ENCODE data around the gene VASH2. TPM values are rescaled to one million over a fixed set of nuclear protein-coding genes. Genes with fewer than 3 reads are reported as not detected.
"Not testable (repeated sequence)": the region's sequence is repeated elsewhere in the genome, so short reads cannot be mapped to it uniquely, and the experiment has no call there.

Gene VASH2
- total RNA-seq = under 1 TPM; 0.23 to 0.44 TPM

GRCh38 chr1:212950243-212951125, at the start of gene VASH2:
TSS of gene VASH2 (plus strand) at chr1:212950541. CDS start at chr1:212951543, 1,002 bp downstream.
- CTCF ChIA-PET = interaction anchor here (1.2 kb wide), 1 partner anchor 731 kb away, joined by 3 read pairs; no protein-coding TSS in a partner anchor
- POLR2A ChIA-PET = no interaction called here

- POLR2A ChIA-PET = no interaction called here
- CTCF ChIA-PET = no interaction called here
Observed at GRCh38 chr1:212901290-212901689, 49.1 kb upstream of the VASH2 start.

- ChIA-PET POLR2A (no interaction called here), CTCF (no interaction called here)
Observed at GRCh38 chr1:212902054-212902453, 48.3 kb upstream of the VASH2 start.

- ChIA-PET CTCF (no interaction called here), POLR2A (no interaction called here)
Observed at GRCh38 chr1:212903664-212904063, 46.7 kb upstream of the VASH2 start.

GRCh38 chr1:212908071-212908470, 42.3 kb upstream of the VASH2 start:
- POLR2A ChIA-PET, CTCF ChIA-PET: not testable (repeated sequence)

GRCh38 chr1:212908971-212909370, 41.4 kb upstream of the VASH2 start:
- ChIA-PET POLR2A (no interaction called here), CTCF (interaction anchor here (0.6 kb wide), 1 partner anchor 159 kb away, joined by 3 read pairs; no protein-coding TSS in a partner anchor)

- POLR2A ChIA-PET = no interaction called here
- CTCF ChIA-PET = no interaction called here
Observed at GRCh38 chr1:212909652-212910063, 40.7 kb upstream of the VASH2 start.

- POLR2A ChIA-PET, CTCF ChIA-PET: not testable (repeated sequence)
Observed at GRCh38 chr1:212910213-212910612, 40.1 kb upstream of the VASH2 start.

- POLR2A ChIA-PET, CTCF ChIA-PET: not testable (repeated sequence)
Observed at GRCh38 chr1:212913638-212914037, 36.7 kb upstream of the VASH2 start.

- CTCF ChIA-PET, POLR2A ChIA-PET: not testable (repeated sequence)
Observed at GRCh38 chr1:212914110-212914509, 36.2 kb upstream of the VASH2 start.

- ChIA-PET CTCF (no interaction called here), POLR2A (no interaction called here)
Observed at GRCh38 chr1:212914789-212915188, 35.6 kb upstream of the VASH2 start.

GRCh38 chr1:212915245-212916091, 34.9 kb upstream of the VASH2 start:
- POLR2A ChIA-PET = no interaction called here
- CTCF ChIA-PET = no interaction called here

- CTCF ChIA-PET = interaction anchor here (0.8 kb wide), 1 partner anchor 135 kb away, joined by 4 read pairs; no protein-coding TSS in a partner anchor
Observed at GRCh38 chr1:212916481-212917133, 33.7 kb upstream of the VASH2 start.

GRCh38 chr1:212917134-212917485, 33.2 kb upstream of the VASH2 start:
- CTCF ChIA-PET = no interaction called here
- POLR2A ChIA-PET = no interaction called here

More at GRCh38 chr1:212916481-212917133, 33.7 kb upstream of the VASH2 start:
- POLR2A ChIA-PET = no interaction called here

- ChIA-PET POLR2A (no interaction called here), CTCF (no interaction called here)
Observed at GRCh38 chr1:212917858-212918257, 32.5 kb upstream of the VASH2 start.

- CTCF ChIA-PET = no interaction called here
- POLR2A ChIA-PET = no interaction called here
Observed at GRCh38 chr1:212918824-212919223, 31.5 kb upstream of the VASH2 start.

- ChIA-PET CTCF (no interaction called here), POLR2A (no interaction called here)
Observed at GRCh38 chr1:212920246-212920645, 30.1 kb upstream of the VASH2 start.

GRCh38 chr1:212920896-212921295, 29.4 kb upstream of the VASH2 start:
- CTCF ChIA-PET = no interaction called here
- POLR2A ChIA-PET = no interaction called here

GRCh38 chr1:212922016-212922415, 28.3 kb upstream of the VASH2 start:
- CTCF ChIA-PET = interaction anchor here (1.1 kb wide), 1 partner anchor 72 kb away, joined by 3 read pairs; no protein-coding TSS in a partner anchor
- POLR2A ChIA-PET = no interaction called here

- CTCF ChIA-PET = no interaction called here
- POLR2A ChIA-PET = no interaction called here
Observed at GRCh38 chr1:212926372-212926771, 24.0 kb upstream of the VASH2 start.
